Stimulated activated effector memory CD8-positive, alpha-beta T cell treated with anti-CD3 and anti-CD28 coated beads, Interleukin-12 subunit alpha, Interleukin-12 subunit beta, amount 100 ng/mL, for 72 hours (primary cell): Measurements from ENCODE around the gene DPF3.

ENCODE experiments used
- ATAC-seq: fragments of 150-1000 bp; cut with Tn5 transposase; 2 replicates; pipeline ENCODE4 v1.10.0; 2021
- DNase-seq, 2 donors: peaks; one replicate each; pipeline ENCODE4 v3.0.0; 2021 to 2022; ENCODE audit warnings: low spot score in 2 of 2
- H3K27ac Mint-ChIP-seq: one replicate; pipeline ENCODE4 v1.8.0; 2022; ENCODE audit warnings: mild to moderate bottlenecking, mixed read lengths
- H3K36me3 Mint-ChIP-seq: one replicate; pipeline ENCODE4 v1.8.0; 2022; ENCODE audit warnings: mild to moderate bottlenecking, mixed read lengths
- H3K4me1 Mint-ChIP-seq: one replicate; pipeline ENCODE4 v1.8.0; 2022; ENCODE audit warnings: mixed read lengths
- H3K4me3 Mint-ChIP-seq: one replicate; pipeline ENCODE4 v1.8.0; 2022; ENCODE audit warnings: mild to moderate bottlenecking, mixed read lengths
- H3K9me3 Mint-ChIP-seq: one replicate; pipeline ENCODE4 v1.8.0; 2022; ENCODE audit warnings: mixed read lengths

Gene DPF3

GRCh38 chr14:72583316-72584272 is 310.3 kb downstream of the DPF3 start:
- no peak for ATAC-seq

GRCh38 chr14:72582582-72582981 is 311.3 kb downstream of the DPF3 start:
- peak; percentile 98 for ATAC-seq
- no peak for DNase-seq
- Mint-ChIP-seq H3K4me3 (no peak overlapping the region), H3K9me3 (no peaks in the 10 kb centered on the region), H3K36me3 (no peaks in the 10 kb centered on the region), H3K27ac (no peak overlapping the region), H3K4me1 (peaks cover 11% of the 10 kb centered on the region)

More at GRCh38 chr14:72583316-72584272, 310.3 kb downstream of the DPF3 start:
- H3K36me3 Mint-ChIP-seq = no peaks in the 10 kb centered on the region
- no peak overlapping the region for H3K4me3 Mint-ChIP-seq
- DNase-seq = no peak
- H3K9me3 Mint-ChIP-seq = no peaks in the 10 kb centered on the region
- H3K4me1 Mint-ChIP-seq = peaks cover 11% of the 10 kb centered on the region
- peak overlapping the region; percentile 18 for H3K27ac Mint-ChIP-seq

DNA sequence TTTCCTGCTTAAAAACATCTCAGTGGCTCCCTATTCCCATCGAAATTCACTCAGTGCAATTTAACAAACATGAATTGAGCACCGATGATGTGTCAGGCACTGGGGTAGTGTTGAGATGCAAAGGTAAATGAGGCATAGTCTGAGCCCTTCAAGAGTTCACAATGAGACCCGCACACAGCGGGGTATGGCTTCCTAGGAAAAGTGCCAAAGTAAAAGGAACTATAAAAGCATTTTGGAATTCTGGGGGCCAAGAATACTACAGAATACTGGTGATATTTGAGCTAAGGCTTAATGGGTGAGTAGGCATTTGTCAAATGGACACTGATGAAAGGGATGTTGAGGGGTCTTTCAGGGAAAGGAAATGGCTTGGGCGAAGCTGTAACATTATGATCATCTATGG is 315.4 kb downstream of the DPF3 start:
- Mint-ChIP-seq H3K4me1 (peaks cover 17% of the 10 kb centered on the region), H3K36me3 (no peaks in the 10 kb centered on the region), H3K27ac (no peak overlapping the region), H3K4me3 (no peak overlapping the region), H3K9me3 (no peaks in the 10 kb centered on the region)
- DNase-seq (no peak), ATAC-seq (no peak)

DNA sequence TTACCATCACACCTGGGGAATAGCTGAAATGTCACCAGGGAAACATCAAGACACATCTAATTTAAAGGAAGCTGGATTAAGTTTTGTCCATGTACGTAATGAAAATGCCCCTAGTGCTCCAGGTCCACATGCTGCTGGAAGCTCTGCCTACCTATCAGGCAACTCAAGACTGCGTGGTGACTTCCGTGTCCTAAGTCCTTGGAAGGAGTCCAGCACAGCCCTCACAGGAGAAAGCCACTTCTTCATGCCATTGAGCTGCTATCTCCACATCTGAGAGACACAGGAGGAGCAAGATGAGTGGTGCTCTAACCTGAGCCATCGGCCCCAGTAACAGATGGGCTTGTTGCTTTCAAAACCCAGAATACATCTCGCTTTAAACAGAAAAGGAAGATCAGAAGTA is 316.4 kb downstream of the DPF3 start:
- Mint-ChIP-seq H3K4me1 (peaks cover 17% of the 10 kb centered on the region), H3K9me3 (no peaks in the 10 kb centered on the region)
- no peak for ATAC-seq

GRCh38 chr14:72576258-72576657 is 317.6 kb downstream of the DPF3 start:
- DNase-seq (no peak), ATAC-seq (no peak)
- Mint-ChIP-seq H3K9me3 (peaks cover 2% of the 10 kb centered on the region), H3K36me3 (no peaks in the 10 kb centered on the region), H3K4me1 (peaks cover 13% of the 10 kb centered on the region), H3K27ac (no peak overlapping the region), H3K4me3 (no peak overlapping the region)

More for the DNA sequence above, 316.4 kb downstream of the DPF3 start:
- no peak overlapping the region for H3K27ac Mint-ChIP-seq
- no peak for DNase-seq
- H3K36me3 Mint-ChIP-seq = no peaks in the 10 kb centered on the region
- H3K4me3 Mint-ChIP-seq = no peak overlapping the region

GRCh38 chr14:72574715-72575114 is 319.2 kb downstream of the DPF3 start:
- H3K9me3 Mint-ChIP-seq = peaks cover 4% of the 10 kb centered on the region
- peaks cover 11% of the 10 kb centered on the region for H3K4me1 Mint-ChIP-seq
- H3K4me3 Mint-ChIP-seq = no peak overlapping the region
- peak; percentile 52 for ATAC-seq
- DNase-seq = no peak
- peak overlapping the region; percentile 7 for H3K27ac Mint-ChIP-seq
- H3K36me3 Mint-ChIP-seq = no peaks in the 10 kb centered on the region

DNA sequence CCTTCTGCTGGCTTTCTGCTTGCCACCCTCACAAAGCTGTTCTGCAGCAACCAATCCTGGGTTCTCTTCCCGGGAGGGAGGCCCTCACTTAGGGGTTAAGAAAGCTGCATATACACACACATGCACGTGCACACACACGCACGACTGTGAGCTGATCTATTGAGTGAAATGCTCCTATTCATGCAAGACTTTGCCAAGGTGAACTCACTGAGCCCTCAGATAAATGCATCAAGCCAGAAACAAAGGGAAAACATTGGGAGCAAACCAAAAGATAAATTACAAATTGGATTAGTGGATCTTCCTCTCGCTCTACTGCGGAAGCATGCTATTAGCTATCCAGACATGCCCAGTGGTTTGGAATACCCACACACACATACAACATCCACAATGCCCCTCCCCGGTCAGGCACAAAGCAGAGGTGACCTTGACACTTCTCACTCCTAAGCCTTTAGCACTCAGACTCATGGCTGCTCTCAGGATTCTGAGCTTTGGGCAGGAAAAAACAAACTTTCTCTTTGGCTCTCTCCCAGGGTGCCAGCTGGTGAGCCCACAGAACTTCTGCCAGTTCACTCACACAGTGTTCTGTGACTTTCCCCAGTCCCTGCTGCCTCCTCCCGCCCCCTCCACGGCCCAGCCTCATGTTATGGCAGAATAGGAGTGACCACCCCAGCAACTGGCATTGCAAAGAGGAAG is 320.0 kb downstream of the DPF3 start:
- peak overlapping the region; percentile 7 for H3K27ac Mint-ChIP-seq
- H3K4me3 Mint-ChIP-seq = no peak overlapping the region
- H3K4me1 Mint-ChIP-seq = peaks cover 11% of the 10 kb centered on the region
- no peaks in the 10 kb centered on the region for H3K36me3 Mint-ChIP-seq
- DNase-seq = no peak
- H3K9me3 Mint-ChIP-seq = peaks cover 4% of the 10 kb centered on the region
- ATAC-seq = no peak
